Nucleus accumbens (tissue), 56 donors: ENCODE data around the gene COL28A1.
"Not testable (repeated sequence)": the region's sequence is repeated elsewhere in the genome, so short reads cannot be mapped to it uniquely, and the experiment has no call there.

Experiments used
- DNase-seq, 56 donors: peaks; one replicate each; lab custom pipeline; 2025; lab: John Stamatoyannopoulos, UW

The COL28A1 gene

DNA sequence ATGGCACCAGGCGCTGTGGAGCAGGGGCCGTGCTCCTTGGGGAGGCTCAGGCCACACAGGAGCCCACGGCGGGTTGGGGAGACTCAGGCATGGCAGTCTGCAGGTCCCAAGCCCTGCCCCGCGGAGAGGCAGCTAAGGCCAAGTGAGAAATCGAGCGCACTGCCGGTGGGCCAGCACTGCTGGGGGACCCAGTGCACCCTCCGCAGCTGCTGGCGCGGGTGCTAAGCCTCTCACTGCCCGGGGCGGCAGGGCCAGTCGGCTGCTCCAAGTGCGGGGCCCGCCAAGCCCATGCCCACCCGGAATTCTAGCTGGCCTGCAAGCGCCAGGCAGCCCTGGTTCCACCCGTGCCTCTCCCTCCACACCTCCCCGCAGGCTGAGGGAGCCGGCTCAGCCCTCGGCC is 57.1 kb downstream of the COL28A1 start:
- no peak for DNase-seq

DNA sequence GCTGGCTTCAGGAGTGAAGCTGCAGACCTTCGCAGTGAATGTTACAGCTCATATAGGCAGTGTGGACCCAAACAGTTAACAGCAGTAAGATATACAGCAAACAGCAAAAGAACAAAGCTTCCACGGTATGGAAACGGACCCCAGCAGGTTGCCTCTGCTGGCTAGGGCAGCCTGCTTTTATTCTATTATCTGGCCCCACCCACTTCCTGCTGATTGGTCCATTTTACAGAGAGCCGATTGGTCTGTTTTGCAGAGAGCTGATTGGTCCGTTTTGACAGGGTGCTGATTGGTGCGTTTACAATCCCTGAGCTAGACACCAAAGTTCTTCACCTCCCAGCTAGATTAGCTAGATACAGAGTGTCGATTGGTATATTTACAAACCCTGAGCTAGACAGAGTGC is 58.0 kb downstream of the COL28A1 start:
- DNase-seq: not testable (repeated sequence)

DNA sequence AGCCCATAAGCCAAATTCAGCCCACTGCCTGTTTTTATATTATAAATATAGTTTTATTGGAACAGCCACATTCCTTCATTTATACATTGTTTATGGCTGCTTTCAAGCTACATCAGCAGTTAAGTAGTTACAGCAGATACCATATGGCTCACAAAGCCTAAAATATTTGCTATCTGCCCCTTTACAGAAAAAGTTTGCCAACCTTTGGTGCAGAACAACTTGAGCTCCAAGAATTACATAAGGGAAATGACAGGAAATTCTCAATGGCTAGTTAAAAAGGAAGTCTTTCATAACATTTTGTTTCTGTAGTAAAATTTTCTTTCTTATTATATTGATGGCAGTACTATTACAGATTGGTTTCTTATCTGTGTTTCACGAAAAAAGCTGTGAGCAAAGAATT is 59.3 kb downstream of the COL28A1 start:
- DNase-seq: no peak

DNA sequence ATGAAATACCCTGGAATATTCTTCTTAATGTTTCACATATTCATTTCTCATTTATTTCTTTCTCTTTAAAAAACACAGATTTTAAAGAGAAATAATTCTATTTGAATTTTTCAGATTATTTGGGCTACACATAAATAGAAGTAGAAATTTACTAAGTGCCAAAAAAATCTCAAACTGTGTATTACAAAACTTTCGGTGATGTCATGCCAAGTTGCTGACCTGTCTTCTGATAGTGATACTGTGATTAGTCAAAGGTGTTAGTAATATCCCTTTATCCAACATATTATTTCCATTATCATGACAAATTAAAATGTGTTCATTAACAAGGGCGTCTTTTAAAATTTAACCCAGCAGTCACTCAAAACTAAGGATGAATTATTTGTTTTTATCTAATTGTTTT is 60.1 kb downstream of the COL28A1 start:
- no peak for DNase-seq

- DNase-seq: no peak
Observed at GRCh38 chr7:7474436-7474835, 61.2 kb downstream of the COL28A1 start.

DNA sequence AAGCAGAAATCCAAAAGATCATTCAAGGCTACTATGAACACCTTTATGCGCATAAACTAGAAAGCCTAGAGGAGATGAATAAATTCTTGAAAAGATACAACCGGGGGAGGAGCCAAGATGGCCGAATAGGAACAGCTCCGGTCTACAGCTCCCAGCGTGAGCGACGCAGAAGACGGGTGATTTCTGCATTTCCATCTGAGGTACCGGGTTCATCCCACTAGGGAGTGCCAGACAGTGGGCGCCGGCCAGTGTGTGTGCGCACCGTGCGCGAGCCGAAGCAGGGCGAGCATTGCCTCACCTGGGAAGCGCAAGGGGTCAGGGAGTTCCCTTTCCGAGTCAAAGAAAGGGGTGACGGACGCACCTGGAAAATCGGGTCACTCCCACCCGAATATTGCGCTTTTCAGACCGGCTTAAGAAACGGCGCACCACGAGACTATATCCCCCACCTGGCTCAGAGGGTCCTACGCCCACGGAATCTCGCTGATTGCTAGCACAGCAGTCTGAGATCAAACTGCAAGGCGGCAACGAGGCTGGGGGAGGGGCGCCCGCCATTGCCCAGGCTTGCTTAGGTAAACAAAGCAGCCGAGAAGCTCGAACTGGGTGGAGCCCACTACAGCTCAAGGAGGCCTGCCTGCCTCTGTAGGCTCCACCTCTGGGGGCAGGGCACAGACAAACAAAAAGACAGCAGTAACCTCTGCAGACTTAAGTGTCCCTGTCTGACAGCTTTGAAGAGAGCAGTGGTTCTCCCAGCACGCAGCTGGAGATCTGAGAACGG is 70.5 kb downstream of the COL28A1 start:
- not testable (repeated sequence) for DNase-seq

GRCh38 chr7:7454000-7454399 is 81.7 kb downstream of the COL28A1 start:
- no peak for DNase-seq

DNA sequence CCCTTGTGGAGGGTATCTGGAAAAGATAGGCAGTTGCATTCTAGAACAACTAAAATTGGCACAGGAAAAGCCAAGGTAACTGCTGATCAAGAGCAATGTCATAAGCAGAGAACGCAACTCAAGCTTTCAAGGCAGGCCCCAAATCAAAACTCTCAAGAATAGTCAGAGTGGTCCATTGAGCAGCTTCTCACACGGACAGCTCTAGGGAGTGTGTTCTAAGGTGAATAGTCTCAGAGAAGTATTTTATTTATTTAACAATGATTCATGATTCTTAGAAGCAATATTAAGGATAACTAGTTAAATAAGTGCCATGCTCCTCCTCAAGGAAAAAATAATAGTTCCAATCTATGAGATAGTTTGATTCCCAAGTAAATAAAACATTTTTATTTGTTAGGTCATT is 83.0 kb downstream of the COL28A1 start:
- DNase-seq: no peak

GRCh38 chr7:7452119-7452518 is 83.6 kb downstream of the COL28A1 start:
- DNase-seq: no peak

DNA sequence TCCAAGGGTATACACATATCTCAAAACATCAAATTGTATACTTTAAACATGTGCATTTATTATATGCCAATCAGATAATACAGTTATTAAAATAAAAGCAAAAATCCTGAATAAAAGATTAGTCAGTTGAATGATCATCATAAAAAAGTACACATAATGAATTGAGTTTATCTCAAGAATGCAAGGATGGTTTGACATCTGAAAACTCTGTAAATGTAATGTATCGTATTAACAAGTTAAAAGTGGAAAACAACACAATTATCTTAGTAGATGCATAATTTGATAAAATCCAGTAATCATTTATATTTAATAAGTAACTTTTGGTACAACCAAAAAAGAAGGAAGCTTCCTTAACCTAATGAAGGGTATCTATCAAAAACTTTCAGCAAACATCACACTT is 86.6 kb downstream of the COL28A1 start:
- DNase-seq: no peak

GRCh38 chr7:7446616-7447015 is 89.1 kb downstream of the COL28A1 start:
- no peak for DNase-seq

- no peak for DNase-seq
Observed at GRCh38 chr7:7443806-7444350, 91.8 kb downstream of the COL28A1 start.

DNA sequence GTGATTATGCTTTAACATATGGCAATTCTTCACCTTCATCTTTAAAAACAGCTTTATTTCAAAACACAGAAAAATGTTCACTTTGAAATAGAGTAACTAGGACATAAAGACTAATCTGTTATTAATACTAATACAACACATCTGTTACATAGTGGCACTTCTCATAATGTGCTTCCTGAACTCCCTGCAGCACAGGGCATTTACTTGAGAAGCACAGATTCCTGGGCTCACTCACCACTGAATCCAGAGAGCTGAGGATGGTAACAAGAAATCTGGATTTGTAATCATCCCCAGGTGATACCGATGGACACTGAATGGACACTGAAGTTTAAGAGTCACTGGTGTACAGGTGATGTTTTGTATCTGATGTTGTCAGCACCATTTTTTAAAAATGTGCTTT is 96.1 kb downstream of the COL28A1 start:
- DNase-seq: no peak

DNA sequence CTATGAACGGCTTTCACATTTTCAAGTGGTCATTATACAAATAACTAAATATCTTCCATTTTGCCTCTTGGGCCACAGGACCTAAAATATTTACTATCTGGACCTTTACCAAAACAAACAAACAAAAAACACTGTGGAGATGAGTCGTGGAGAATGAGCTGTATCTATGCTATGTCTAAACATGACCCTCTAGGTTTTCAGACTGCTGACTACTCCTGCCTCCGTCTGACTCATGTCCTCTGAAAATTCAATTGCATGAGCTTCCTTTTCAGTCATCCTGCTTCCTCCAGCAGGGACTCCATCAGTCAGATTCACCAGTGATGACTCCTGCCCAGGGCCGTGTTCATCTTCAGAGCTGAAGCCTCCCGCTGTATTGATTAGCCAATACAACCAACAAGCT is 96.8 kb downstream of the COL28A1 start:
- no peak for DNase-seq

- no peak for DNase-seq
Observed at GRCh38 chr7:7435978-7436377, 99.7 kb downstream of the COL28A1 start.

DNA sequence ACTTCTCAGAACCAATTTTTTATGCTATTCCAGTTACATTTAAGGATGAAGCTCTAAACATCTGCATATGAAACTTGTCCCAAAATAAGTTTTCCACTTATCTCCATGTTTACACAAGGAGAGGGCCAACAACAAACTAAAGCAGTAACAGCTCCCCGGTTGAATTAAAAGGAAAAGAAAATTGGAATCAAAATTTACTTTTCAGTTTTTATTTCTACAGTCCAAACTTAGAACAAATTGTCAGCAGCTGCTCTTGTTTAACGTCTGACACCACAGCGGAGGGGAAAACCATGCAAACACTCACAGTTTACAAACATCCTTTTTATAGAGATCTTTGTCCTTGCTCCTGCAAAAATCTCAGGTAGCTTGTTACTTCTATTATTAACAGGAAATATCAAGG is 101.3 kb downstream of the COL28A1 start:
- DNase-seq: no peak

GRCh38 chr7:7433811-7434210 is 101.9 kb downstream of the COL28A1 start:
- no peak for DNase-seq

DNA sequence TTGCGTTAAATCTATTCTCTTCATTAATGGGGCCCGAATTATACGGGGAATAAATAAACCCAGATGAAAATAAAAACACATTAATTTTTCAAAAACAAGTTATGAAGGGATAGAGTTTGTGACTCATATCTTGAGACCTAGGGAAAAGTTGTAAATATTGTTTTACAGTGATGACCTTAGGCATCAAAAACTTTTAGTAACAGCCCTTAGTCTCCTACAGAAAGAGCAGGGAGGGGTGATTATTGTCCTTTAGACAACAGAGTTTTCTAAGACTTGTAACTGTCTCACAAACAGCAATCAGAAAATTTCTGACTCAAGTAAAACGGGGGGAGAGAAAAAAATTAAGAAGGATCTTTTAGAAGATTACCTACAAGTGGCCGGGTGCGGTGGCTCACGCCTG is 102.7 kb downstream of the COL28A1 start:
- DNase-seq: no peak

DNA sequence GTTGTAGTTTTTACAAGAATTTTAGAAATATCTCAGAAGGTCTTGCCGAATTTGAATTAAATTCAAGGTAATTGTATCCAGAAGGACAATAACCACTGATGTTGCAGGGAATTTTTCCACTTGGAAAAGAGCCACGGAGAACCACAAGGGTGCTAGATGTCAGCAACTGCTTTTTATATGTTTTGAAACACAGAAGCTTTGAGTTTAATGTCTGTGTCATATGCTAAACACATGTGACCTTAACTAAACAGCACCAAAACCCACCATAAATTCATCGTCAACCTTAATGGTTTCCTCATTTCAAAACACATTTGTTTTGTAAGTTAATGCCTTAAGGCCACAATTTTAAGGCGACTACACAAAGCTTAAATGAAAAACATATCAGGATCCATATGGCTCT is 106.9 kb downstream of the COL28A1 start:
- DNase-seq: no peak

DNA sequence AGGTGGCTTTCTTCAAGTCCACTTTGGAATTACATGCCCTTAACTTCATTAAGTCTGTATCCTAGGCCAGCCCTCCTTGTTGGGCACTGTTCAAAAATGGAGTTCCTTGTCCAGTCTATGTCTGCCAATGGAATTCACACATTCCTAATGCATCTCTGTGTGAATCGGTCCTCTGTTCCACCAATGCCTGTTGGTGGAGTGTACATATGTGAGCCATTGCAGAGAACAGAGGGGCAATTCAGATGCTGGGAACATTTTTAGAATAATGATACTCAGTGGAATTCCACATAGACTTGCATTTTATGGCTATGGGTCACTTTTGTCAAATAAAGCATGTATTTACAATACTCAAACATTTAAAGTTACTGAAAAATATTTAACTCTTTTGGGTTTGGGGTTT is 108.3 kb downstream of the COL28A1 start:
- peak in 39 of 56 donors; percentile 2 to 61 (median 19) for DNase-seq

GRCh38 chr7:7426676-7427075 is 109.0 kb downstream of the COL28A1 start:
- no peak for DNase-seq

- no peak for DNase-seq
Observed at GRCh38 chr7:7425321-7425720, 110.4 kb downstream of the COL28A1 start.
